ENCODE measurements around the gene NINJ2. TPM values are rescaled to one million over a fixed set of nuclear protein-coding genes. Genes with fewer than 3 reads are reported as not detected.

Gene NINJ2
- total RNA-seq, 3 donors from 2014 or later (not counting 1 experiment from before 2014, with no cell fraction given), result 3.1 to 6.6 (median 4.9) TPM

DNA sequence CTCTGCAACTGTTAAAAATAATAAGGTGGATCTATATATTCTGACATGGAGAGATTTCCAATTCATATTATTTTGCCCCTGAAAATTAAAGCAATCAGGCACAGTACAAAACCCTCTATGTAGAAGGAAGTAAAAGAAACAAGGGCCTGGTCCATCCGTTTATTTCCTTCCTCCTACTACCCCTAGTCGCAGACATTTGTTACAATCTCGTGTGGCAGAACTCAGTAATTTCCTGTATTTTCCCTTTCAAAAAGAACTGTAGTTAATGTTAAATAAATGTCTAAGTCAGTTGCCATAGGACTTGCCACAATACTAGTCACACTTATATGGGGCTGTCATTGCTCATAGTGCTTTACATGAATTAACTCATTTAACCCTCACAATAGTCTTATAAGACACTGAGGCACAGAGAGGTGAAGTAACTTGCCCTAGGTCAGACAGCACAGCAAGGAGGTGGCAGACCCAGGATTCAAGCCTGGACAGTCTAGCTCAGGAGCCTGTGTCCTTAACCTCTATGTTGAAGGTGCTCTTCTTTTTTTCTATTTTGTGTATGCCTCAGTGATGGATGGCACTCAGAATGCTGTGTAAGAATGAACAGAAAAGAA lies 24.2 kb downstream of the NINJ2 start:
- intact Hi-C loops (cut with micrococcal nuclease), result no loop called here
- H3K36me3 Mint-ChIP-seq, result no peaks in the 10 kb centered on the region
- no peaks in the 10 kb centered on the region for H3K9me3 Mint-ChIP-seq
- no peak for ATAC-seq
- peak overlapping the region; percentile 6 for H3K4me3 Mint-ChIP-seq
- peaks cover 23% of the 10 kb centered on the region for H3K4me1 ChIP-seq (ENCODE audit: control insufficient read depth, insufficient read depth, low read length)
- peak overlapping the region; percentile 10 for H3K27ac ChIP-seq (ENCODE audit: low read length)
- H3K27me3 ChIP-seq (ENCODE audit: control insufficient read depth, insufficient read depth, low read length), result no peaks in the 10 kb centered on the region
- peaks cover 16 to 22% of the 10 kb centered on the region in 2 donors for H3K4me1 Mint-ChIP-seq
- H3K36me3 ChIP-seq (ENCODE audit: control insufficient read depth, insufficient read depth, low read length), result no peaks in the 10 kb centered on the region
- DNase-seq, result peak in 1 of 2 donors; percentile 49
- H3K27me3 Mint-ChIP-seq (ENCODE audit: low read depth in 2 of 2), result no peaks in the 10 kb centered on the region
- TF ChIP-seq, protein P1, sequence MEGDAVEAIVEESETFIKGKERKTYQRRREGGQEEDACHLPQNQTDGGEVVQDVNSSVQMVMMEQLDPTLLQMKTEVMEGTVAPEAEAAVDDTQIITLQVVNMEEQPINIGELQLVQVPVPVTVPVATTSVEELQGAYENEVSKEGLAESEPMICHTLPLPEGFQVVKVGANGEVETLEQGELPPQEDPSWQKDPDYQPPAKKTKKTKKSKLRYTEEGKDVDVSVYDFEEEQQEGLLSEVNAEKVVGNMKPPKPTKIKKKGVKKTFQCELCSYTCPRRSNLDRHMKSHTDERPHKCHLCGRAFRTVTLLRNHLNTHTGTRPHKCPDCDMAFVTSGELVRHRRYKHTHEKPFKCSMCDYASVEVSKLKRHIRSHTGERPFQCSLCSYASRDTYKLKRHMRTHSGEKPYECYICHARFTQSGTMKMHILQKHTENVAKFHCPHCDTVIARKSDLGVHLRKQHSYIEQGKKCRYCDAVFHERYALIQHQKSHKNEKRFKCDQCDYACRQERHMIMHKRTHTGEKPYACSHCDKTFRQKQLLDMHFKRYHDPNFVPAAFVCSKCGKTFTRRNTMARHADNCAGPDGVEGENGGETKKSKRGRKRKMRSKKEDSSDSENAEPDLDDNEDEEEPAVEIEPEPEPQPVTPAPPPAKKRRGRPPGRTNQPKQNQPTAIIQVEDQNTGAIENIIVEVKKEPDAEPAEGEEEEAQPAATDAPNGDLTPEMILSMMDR (IDR thresholded peaks at IDR 0.05), result no peak
- WGBS (ENCODE audit: insufficient coverage), result no CpG with 5 or more reads among the region's 3 CpGs
- H3K9me3 ChIP-seq (ENCODE audit: control insufficient read depth, insufficient read depth, low read length), result no peaks in the 10 kb centered on the region
- no peak overlapping the region for H3K4me3 ChIP-seq (ENCODE audit: low read length)
- peak overlapping the region; percentile 86 to 94 for H3K27ac Mint-ChIP-seq

- Mint-ChIP-seq H3K36me3 (no peaks in the 10 kb centered on the region), H3K27me3 (ENCODE audit: low read depth in 2 of 2) (no peaks in the 10 kb centered on the region), H3K4me1 (peaks cover 10 to 26% of the 10 kb centered on the region in 2 donors), H3K27ac (no peak overlapping the region), H3K4me3 (no peak overlapping the region), H3K9me3 (no peaks in the 10 kb centered on the region)
- Histone ChIP-seq H3K36me3 (ENCODE audit: control insufficient read depth, insufficient read depth, low read length) (no peaks in the 10 kb centered on the region), H3K9me3 (ENCODE audit: control insufficient read depth, insufficient read depth, low read length) (no peaks in the 10 kb centered on the region), H3K27me3 (ENCODE audit: control insufficient read depth, insufficient read depth, low read length) (no peaks in the 10 kb centered on the region), H3K27ac (ENCODE audit: low read length) (no peak overlapping the region), H3K4me3 (ENCODE audit: low read length) (no peak overlapping the region), H3K4me1 (ENCODE audit: control insufficient read depth, insufficient read depth, low read length) (peaks cover 6% of the 10 kb centered on the region)
- intact Hi-C loops (cut with micrococcal nuclease), result no loop called here
- TF ChIP-seq, protein P1 (IDR thresholded peaks at IDR 0.05), result no peak
- ATAC-seq (no peak), DNase-seq (no peak)
- WGBS (ENCODE audit: insufficient coverage), result 75% methylated on average over 4 of the region's 4 CpGs
Measured at GRCh38 chr12:636632-637031, 26.6 kb downstream of the NINJ2 start.

DNA sequence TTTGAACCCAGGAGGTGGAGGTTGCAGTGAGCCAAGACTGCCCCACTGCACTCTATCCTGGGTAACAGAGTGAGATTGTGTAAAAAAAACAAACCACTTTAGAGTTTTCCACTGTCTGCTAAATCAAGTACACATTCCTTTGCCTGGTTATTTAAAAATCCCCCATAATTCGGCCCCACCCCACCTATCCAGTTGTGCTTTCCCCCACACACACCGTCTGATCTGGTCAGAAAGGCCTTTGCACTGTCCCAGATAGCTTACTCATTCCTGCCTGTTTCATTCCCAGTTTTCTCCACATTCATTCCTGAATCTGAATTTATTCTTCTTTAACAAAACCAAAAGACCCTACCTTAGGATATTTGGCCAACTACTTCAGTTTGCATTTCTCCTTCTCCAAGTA lies 29.5 kb downstream of the NINJ2 start:
- H3K27me3 Mint-ChIP-seq (ENCODE audit: low read depth in 2 of 2), result no peaks in the 10 kb centered on the region
- Histone ChIP-seq H3K36me3 (ENCODE audit: control insufficient read depth, insufficient read depth, low read length) (no peaks in the 10 kb centered on the region), H3K4me3 (ENCODE audit: low read length) (no peak overlapping the region), H3K4me1 (ENCODE audit: control insufficient read depth, insufficient read depth, low read length) (no peaks in the 10 kb centered on the region), H3K27me3 (ENCODE audit: control insufficient read depth, insufficient read depth, low read length) (no peaks in the 10 kb centered on the region), H3K9me3 (ENCODE audit: control insufficient read depth, insufficient read depth, low read length) (no peaks in the 10 kb centered on the region), H3K27ac (ENCODE audit: low read length) (no peak overlapping the region)
- TF ChIP-seq, protein P1 (IDR thresholded peaks at IDR 0.05), result no peak
- H3K36me3 Mint-ChIP-seq, result no peaks in the 10 kb centered on the region
- H3K9me3 Mint-ChIP-seq, result no peaks in the 10 kb centered on the region
- intact Hi-C loops (cut with micrococcal nuclease), result no loop called here
- ATAC-seq (no peak), DNase-seq (no peak)
- WGBS (ENCODE audit: insufficient coverage), result 90% methylated on average over 2 of the region's 2 CpGs
- H3K27ac Mint-ChIP-seq, result peak overlapping the region in 1 of 2 donors; percentile 44
- H3K4me1 Mint-ChIP-seq, result peaks cover 2 to 24% of the 10 kb centered on the region in 2 donors
- H3K4me3 Mint-ChIP-seq, result no peak overlapping the region
